Progenitor cell of endocrine pancreas (in vitro differentiated cells): Measurements from ENCODE around the gene RNFT2. TPM values are rescaled to one million over a fixed set of nuclear protein-coding genes. Genes with fewer than 3 reads are reported as not detected.

Source experiments
- DNase-seq: peaks from one replicate; pipeline ENCODE4 v3.0.0; 2021; ENCODE audit warnings: low spot score; ENCODE audit not compliant: unreplicated experiment
- H3K27ac Mint-ChIP-seq: 2 replicates; pipeline ENCODE4 v1.8.0; 2021; ENCODE audit warnings: mild to moderate bottlenecking, moderate library complexity, mixed read lengths
- H3K27me3 Mint-ChIP-seq: 2 replicates; pipeline ENCODE4 v1.8.0; 2021; ENCODE audit warnings: mixed read lengths
- H3K36me3 Mint-ChIP-seq: 2 replicates; pipeline ENCODE4 v1.8.0; 2022; ENCODE audit warnings: mixed read lengths; ENCODE audit not compliant: insufficient read depth
- H3K4me1 Mint-ChIP-seq: 2 replicates; pipeline ENCODE4 v1.8.0; 2021; ENCODE audit warnings: low read depth, mixed read lengths
- H3K4me3 Mint-ChIP-seq: 2 replicates; pipeline ENCODE4 v1.8.0; 2021; ENCODE audit warnings: low read depth, mild to moderate bottlenecking, moderate library complexity, mixed read lengths
- H3K9me3 Mint-ChIP-seq: 2 replicates; pipeline ENCODE4 v1.8.0; 2021; ENCODE audit warnings: low read depth, mixed read lengths
- total RNA-seq: library from RNA; stranded (reverse); gene quantifications from 2 replicates; pipeline ENCODE4 v1.2.1, GENCODE V29; 2021
- TF ChIP-seq, protein P1 (sequence below): fragments of 200-600 bp; sonication (generic); IDR thresholded peaks from one replicate; pipeline ENCODE4 v1.5.0; 2021; ENCODE audit warnings: antibody characterized with exemption, mild to moderate bottlenecking; ENCODE audit not compliant: unreplicated experiment

RNFT2 gene
- total RNA-seq, 1 donor from 2014 or later: 32.1 TPM

DNA sequence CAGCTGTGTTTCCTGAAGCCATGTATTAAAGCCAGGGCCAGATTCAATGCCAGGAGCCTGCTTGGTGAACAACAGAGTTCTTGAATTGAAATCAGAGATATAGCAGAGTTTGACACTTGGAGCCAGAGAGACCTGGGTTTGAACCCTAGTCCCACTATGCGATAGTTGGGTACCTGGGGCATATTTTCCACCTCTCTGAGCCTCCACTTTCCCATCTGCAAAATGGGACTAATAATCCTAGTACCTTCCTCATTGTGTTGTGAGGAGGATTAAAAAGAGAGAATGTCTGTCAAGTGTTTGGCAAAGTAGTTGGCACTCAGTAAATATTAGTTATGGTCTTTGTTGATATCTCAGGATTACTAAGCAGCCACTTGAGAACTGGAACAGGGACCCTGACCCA is 149.1 kb downstream of the RNFT2 start:
- H3K36me3 Mint-ChIP-seq: no peaks in the 10 kb centered on the region
- no peak overlapping the region for H3K27ac Mint-ChIP-seq
- peaks cover 23% of the 10 kb centered on the region for H3K27me3 Mint-ChIP-seq
- no peaks in the 10 kb centered on the region for H3K4me1 Mint-ChIP-seq
- no peaks in the 10 kb centered on the region for H3K9me3 Mint-ChIP-seq
- H3K4me3 Mint-ChIP-seq: no peak overlapping the region
- DNase-seq: no peak
- TF ChIP-seq, protein P1, sequence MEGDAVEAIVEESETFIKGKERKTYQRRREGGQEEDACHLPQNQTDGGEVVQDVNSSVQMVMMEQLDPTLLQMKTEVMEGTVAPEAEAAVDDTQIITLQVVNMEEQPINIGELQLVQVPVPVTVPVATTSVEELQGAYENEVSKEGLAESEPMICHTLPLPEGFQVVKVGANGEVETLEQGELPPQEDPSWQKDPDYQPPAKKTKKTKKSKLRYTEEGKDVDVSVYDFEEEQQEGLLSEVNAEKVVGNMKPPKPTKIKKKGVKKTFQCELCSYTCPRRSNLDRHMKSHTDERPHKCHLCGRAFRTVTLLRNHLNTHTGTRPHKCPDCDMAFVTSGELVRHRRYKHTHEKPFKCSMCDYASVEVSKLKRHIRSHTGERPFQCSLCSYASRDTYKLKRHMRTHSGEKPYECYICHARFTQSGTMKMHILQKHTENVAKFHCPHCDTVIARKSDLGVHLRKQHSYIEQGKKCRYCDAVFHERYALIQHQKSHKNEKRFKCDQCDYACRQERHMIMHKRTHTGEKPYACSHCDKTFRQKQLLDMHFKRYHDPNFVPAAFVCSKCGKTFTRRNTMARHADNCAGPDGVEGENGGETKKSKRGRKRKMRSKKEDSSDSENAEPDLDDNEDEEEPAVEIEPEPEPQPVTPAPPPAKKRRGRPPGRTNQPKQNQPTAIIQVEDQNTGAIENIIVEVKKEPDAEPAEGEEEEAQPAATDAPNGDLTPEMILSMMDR: no peak

DNA sequence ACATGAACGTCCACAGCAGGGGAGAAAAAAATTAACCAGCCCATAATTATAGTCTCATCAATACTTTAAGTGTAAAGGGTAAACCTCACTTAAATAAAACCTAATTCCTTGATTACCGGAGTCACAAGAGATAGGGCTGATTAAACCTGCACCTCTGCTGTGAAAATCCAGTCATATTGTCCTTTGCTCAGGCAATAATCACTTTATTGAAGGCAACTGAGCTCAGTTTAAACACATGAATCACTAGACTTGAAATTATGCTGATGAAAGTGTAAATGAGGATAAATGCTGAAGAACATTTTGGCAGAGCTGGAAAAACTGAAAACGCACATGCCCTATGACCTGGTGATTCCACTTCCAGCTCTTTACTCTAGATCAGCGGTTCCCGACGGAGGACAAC is 149.8 kb downstream of the RNFT2 start:
- H3K9me3 Mint-ChIP-seq: no peaks in the 10 kb centered on the region
- no peaks in the 10 kb centered on the region for H3K4me1 Mint-ChIP-seq
- no peaks in the 10 kb centered on the region for H3K36me3 Mint-ChIP-seq
- no peak overlapping the region for H3K27ac Mint-ChIP-seq
- no peak for DNase-seq
- TF ChIP-seq, protein P1: no peak
- H3K4me3 Mint-ChIP-seq: no peak overlapping the region
- H3K27me3 Mint-ChIP-seq: peaks cover 17% of the 10 kb centered on the region

DNA sequence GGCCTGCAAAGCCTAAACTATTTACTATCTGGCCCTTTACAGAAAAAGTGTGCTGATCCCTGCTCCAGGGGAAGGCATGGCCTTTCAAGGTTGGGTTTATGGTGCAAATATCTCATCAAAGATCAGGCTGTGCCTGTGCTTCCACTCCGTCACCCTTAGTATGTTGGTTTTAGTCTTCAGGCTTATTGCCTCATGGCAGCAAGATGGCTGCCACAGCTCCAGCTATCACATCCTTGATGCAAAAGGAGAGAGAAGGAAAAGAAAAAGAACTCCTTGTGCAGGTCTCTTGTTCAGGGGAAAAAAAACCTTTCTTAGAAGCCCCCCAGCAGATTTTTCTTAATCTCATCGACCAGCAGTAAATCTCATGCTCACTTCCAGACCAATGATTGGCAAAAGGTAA is 152.2 kb downstream of the RNFT2 start:
- H3K9me3 Mint-ChIP-seq: no peaks in the 10 kb centered on the region
- no peaks in the 10 kb centered on the region for H3K36me3 Mint-ChIP-seq
- H3K27ac Mint-ChIP-seq: no peak overlapping the region
- H3K27me3 Mint-ChIP-seq: no peaks in the 10 kb centered on the region
- TF ChIP-seq, protein P1: no peak
- H3K4me3 Mint-ChIP-seq: no peak overlapping the region
- DNase-seq: no peak
- no peaks in the 10 kb centered on the region for H3K4me1 Mint-ChIP-seq

DNA sequence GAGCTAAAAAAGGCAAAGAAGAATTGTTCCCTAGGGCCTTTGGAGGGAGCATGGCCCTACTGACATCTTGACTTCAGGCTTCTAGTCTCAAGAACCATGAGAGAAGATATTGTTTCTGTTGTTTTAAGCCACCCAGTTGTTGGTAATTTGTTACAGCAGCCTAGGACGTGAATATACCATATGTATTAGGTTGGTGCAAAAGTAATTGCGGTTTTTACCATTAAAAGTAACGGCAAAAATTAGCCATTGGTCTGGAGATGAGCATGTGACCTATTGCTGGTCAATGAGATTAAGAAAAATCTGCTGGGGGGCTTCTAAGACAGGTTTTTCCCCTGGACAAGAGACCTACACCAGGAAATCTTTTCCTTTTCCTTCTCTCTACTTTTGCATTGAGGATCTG is 152.9 kb downstream of the RNFT2 start:
- H3K4me3 Mint-ChIP-seq: no peak overlapping the region
- no peak overlapping the region for H3K27ac Mint-ChIP-seq
- TF ChIP-seq, protein P1: no peak
- no peaks in the 10 kb centered on the region for H3K9me3 Mint-ChIP-seq
- H3K4me1 Mint-ChIP-seq: no peaks in the 10 kb centered on the region
- no peaks in the 10 kb centered on the region for H3K36me3 Mint-ChIP-seq
- no peaks in the 10 kb centered on the region for H3K27me3 Mint-ChIP-seq
- no peak for DNase-seq

DNA sequence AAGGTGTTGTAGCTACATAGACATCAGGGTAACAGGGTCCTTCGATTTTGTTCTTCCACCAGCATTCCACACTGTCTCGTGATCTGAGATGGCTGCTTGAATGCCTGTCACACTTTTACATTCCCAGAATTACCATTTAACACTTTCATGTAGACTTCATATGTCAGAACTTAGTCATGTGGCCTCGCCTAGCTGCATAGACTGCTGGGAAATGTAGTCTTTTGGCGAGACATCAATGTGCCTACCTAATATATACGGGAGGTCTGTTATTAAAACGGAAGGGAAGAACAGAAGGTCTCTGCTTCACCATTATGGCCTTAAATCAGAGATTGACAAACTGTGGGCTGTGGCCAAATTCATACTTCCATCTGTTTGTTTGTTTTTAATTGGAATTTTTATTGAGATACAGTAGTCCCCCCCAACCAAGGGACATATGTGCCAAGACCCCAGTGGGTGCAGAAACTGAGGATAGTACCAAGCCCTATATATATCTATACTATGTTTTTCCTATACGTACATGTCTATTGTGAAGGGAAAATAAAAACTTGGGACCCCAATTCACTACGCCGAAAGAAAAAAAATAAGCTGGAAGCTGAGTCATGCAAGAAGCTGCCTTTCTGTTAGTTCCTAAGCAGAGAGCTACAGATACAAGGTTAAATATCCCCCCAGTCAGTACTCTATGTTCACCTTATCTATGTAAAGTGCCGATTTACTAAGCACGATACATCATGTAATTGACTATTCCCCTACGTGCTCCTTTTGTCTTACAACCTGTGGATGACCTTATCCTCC is 154.4 kb downstream of the RNFT2 start:
- Mint-ChIP-seq H3K4me1 (no peaks in the 10 kb centered on the region), H3K27ac (no peak overlapping the region), H3K4me3 (no peak overlapping the region), H3K36me3 (no peaks in the 10 kb centered on the region), H3K27me3 (no peaks in the 10 kb centered on the region), H3K9me3 (no peaks in the 10 kb centered on the region)
- TF ChIP-seq, protein P1: no peak
- DNase-seq: no peak
